Measurements from ENCODE around the gene GHRHR. TPM values are rescaled to one million over a fixed set of nuclear protein-coding genes. Genes with fewer than 3 reads are reported as not detected.

GHRHR gene
- polyA plus RNA-seq, 3 donors: 0.14 to 0.29 (median 0.15) TPM

DNA sequence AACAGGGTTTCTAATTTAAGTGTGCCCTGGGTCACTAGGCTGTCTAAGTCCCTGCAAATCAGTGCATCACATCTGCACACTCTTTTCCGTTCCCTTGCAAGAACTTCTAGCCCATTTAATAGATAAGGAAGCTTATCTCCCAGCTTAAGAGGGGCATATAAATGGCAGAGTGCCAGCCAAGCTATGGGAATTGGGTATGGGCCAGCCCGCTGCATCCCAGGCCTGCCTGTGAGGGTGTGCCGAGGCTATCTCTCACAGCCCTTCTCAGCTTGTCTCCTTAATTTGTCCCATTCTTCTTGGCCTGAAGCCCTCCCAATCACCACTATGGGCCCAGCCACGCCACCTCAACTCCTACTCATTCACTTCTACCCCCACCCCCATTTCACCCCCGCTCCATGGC is 37.4 kb upstream of the GHRHR start:
- no peak for DNase-seq (ENCODE audit: extremely low read depth in 1 of 11, low read depth in 9 of 11, low spot score in 4 of 11)

GRCh38 chr7:30927040-30927439 is 36.7 kb upstream of the GHRHR start:
- no peak for DNase-seq (ENCODE audit: extremely low read depth in 1 of 11, low read depth in 9 of 11, low spot score in 4 of 11)

GRCh38 chr7:30927559-30927958 is 36.2 kb upstream of the GHRHR start:
- DNase-seq (ENCODE audit: extremely low read depth in 1 of 11, low read depth in 9 of 11, low spot score in 4 of 11): no peak

- no peak for DNase-seq (ENCODE audit: extremely low read depth in 1 of 11, low read depth in 9 of 11, low spot score in 4 of 11)
Observed at GRCh38 chr7:30928254-30928872, 35.4 kb upstream of the GHRHR start.

DNA sequence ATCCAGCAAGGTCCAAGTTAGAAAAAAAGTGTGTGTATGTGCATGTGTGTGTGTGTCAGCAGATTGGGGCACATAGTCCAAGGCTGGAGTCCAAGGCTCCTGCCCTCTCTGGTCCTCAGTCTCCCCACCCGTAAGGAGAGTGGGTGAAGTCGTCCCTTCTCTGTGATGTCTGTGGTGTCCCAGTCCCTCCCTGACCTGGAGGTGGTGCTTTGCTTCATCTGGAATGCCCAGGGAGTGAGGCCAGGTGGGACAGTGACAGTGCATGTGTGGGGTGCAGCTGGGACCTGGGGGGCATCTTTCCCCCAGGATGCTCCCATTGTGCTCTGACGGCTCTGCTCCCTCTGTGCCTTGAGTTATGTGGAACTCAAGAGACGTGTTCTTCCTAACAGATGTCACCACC is 34.1 kb upstream of the GHRHR start:
- DNase-seq (ENCODE audit: extremely low read depth in 1 of 11, low read depth in 9 of 11, low spot score in 4 of 11): no peak

DNA sequence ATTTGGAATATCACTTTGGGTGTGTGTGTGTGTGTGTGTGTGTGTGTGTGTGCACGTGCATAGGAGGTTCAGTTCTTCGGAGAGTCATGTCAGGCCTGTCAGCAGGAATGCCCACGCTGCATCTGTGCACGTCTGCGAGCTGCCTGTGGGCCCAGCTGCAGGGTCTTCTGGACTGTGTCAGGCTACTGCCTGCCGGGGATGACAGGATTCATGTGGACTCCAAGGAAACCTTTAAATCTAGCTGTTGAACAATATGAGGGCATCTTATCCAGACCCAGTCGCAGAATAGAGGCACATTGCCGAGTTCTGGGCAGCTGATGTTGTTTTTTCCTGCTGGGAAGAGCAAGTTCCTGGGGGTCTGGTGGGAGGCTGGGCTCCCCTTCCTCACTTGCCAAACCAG is 33.1 kb upstream of the GHRHR start:
- DNase-seq (ENCODE audit: extremely low read depth in 1 of 11, low read depth in 9 of 11, low spot score in 4 of 11): no peak

DNA sequence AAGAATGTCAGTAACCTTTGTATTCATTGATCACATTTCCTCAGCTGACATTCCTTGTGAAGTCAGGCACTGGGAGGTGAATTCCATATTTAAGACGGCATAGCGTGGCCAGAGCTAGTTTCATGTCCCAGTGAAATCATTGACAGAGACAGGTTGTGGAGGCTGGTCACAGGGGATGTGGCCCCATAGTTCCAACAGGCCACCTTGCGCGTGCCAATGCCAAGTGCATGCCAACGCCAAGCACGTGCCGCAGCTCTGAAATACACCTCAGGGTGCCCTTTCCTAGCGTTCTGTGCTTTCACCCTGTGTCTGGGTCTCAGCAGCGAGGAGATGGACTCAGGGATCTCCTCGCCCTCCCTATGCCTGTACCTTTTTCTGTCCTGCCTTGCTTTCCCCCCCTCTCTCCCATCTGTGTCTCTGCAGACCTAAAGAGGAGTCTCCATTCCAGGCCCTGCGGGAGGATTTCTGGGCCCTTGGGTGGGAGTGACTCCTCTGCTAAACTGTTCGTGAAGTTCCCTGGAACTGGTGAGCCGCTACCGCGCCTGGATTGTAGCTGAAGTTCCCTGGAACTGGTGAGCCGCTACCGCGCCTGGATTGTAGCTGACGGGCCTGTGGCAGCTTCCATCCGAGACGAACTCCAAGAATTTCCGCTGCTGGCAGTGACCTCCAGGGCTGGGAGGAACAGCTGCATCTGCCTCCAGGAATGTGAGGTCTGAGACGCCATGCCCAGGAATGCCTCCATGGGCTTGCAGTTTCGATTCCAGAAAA is 32.4 kb upstream of the GHRHR start:
- DNase-seq (ENCODE audit: extremely low read depth in 1 of 11, low read depth in 9 of 11, low spot score in 4 of 11): no peak

- no peak for DNase-seq (ENCODE audit: extremely low read depth in 1 of 11, low read depth in 9 of 11, low spot score in 4 of 11)
Observed at GRCh38 chr7:30931929-30932540, 31.7 kb upstream of the GHRHR start.

DNA sequence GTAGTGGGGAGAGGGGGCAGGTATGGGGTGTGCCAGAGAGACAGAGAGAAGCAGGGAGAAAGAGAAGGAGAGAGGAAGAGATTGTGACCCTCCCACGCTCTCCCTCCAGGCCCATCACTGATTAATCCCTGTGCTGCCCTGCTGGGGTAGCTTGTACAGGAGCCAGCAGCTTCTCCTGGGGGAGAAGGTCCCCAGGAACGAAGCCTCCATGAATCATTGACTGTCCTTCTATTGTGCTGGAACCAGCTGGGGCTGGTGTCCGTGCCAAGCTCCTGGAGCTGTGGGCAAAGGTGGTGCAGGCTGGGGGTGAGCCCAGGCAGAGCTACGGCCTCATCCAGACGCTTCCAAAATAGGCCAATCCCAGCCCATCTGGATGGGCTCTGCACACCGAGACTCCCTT is 31.2 kb upstream of the GHRHR start:
- DNase-seq (ENCODE audit: extremely low read depth in 1 of 11, low read depth in 9 of 11, low spot score in 4 of 11): no peak

- DNase-seq (ENCODE audit: extremely low read depth in 1 of 11, low read depth in 9 of 11, low spot score in 4 of 11): no peak
Observed at GRCh38 chr7:30933124-30933974, 30.4 kb upstream of the GHRHR start.

DNA sequence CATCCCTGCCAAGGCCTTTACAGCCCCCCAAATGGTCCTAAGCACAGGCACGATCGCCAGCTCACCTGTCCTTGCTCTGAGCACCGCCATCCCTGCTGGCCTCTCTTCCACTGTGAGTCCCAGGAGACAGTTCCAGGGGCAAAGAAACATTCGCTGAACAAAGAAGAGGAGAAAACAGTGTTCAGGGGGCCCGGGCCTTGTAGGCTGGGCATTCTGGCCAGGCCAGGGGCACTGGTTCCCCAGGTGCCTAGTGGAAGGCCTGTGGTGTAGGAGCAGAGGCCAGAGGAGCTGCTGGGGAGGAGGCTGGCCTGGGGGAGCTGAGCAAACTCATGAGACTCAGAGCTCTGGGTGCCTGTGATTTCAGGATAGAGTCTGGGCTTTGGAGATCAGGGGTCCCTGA is 29.5 kb upstream of the GHRHR start:
- no peak for DNase-seq (ENCODE audit: extremely low read depth in 1 of 11, low read depth in 9 of 11, low spot score in 4 of 11)

- DNase-seq (ENCODE audit: extremely low read depth in 1 of 11, low read depth in 9 of 11, low spot score in 4 of 11): no peak
Observed at GRCh38 chr7:30934732-30935568, 28.8 kb upstream of the GHRHR start.

GRCh38 chr7:30935569-30935877 is 28.2 kb upstream of the GHRHR start:
- no peak for DNase-seq (ENCODE audit: extremely low read depth in 1 of 11, low read depth in 9 of 11, low spot score in 4 of 11)

GRCh38 chr7:30936650-30937245 is 27.0 kb upstream of the GHRHR start:
- no peak for DNase-seq (ENCODE audit: extremely low read depth in 1 of 11, low read depth in 9 of 11, low spot score in 4 of 11)

- no peak for DNase-seq (ENCODE audit: extremely low read depth in 1 of 11, low read depth in 9 of 11, low spot score in 4 of 11)
Observed at GRCh38 chr7:30937416-30937815, 26.3 kb upstream of the GHRHR start.

DNA sequence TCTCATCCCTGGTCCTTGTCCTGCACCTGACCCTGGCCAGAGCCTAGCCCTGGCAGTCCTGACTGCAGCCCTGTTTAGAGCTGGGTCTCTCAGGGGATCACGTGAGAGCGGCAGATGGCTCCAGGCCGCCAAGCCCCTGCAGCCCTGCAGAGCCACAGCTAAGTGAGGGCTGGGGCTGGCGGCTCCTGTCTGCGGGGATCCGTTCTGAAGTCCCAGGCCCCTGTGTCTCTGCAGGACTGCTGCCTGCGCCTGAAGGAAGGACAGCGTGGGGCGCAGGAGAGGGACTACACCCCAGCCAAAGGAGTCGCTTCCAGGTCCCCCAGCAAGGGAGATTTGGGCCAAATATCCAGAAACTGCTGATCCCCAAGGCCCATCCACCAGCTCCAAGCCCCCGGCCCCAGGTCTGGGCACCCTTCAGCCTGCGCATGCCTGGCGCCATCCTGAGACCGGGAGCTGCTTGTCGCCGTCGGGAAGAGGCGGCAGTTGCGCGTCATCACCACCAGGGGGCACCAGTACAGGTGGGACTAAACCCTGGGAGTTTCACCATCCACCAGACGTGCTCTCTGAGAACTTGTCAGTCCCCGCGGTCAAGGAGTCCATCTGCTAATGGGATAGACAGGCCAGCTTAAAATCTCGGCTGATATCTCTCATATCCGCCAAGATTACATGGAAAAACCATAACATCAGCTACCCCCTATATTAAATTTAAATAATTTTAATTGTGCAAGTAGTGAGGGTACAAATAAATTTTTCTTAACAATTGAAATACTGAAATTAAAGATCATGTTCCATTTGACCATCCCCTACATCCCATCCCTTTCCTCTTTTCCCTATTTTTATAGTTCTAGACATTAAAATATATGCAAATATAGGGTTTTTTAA is 25.1 kb upstream of the GHRHR start:
- DNase-seq (ENCODE audit: extremely low read depth in 1 of 11, low read depth in 9 of 11, low spot score in 4 of 11): peak; percentile 57 to 76 (median 68)

DNA sequence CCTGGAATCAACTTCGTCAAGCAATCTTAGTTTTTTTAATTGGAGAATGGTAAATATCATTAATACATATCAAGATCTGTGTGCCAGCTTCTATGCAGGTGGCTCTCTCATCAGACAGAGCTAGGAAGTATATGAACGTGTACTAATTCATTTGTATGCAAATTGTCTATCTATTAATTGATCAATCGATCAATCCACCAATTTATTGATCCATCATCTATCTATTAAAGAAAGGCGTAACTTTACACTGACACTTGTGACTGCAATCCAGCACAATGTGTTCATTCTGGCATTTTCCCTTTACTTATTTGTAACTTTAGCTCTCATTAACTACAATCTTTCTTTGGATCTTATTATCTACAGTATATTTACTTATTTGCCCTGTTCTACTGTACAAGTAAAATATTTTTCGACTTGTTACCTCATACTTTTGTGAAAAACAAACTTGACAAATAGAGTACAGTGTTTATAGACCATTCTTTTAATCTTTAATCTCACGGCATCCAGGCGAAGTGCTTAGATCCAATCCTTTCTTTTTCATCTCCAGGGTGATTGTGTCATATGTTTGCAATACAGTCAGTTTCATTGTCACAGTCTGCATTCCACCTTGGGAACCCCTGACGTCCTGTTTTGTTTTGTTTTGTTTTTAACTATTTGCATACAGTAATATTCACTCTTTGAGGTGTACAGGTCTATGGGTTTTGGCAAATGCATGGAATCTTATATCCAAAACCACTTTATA is 22.0 kb upstream of the GHRHR start:
- DNase-seq (ENCODE audit: extremely low read depth in 1 of 11, low read depth in 9 of 11, low spot score in 4 of 11): no peak

All from renal cortex interstitium (tissue), 11 donors.